ENCODE data around the gene PNMA8C. TPM values are rescaled to one million over a fixed set of nuclear protein-coding genes. Genes with fewer than 3 reads are reported as not detected.
A peak's percentile ranks its signal among the peaks of the same experiment; 100 is the strongest.

PNMA8C gene
- total and polyA plus RNA-seq, 7 donors, result 0.01 TPM; not detected in 6

- H3K4me1 ChIP-seq, result no peaks in the 10 kb centered on the region
- intact Hi-C loops (cut with DNase I), result no loop called here
- TF ChIP-seq CTCF (IDR thresholded peaks at IDR 0.05), result no peak
- peak; percentile 71 to 83 (median 78) for ATAC-seq
- 11 to 21% (median 11%) methylated on average over 42 to 46 of the region's 46 CpGs for WGBS, 3 donors
- H3K4me3 ChIP-seq, result peak within 1 kb of the TSS; percentile 57
- H3K27me3 ChIP-seq (ENCODE audit: insufficient read depth in 3 of 3, low read length in 2 of 3), result peaks cover 0 to 83% (median 29%) of the 10 kb centered on the region in 3 donors
- peak; percentile 75 to 83 for DNase-seq
- no peaks in the 10 kb centered on the region for H3K9me3 ChIP-seq
- peak within 1 kb of the TSS; percentile 16 for H3K27ac ChIP-seq
- no peaks in the 10 kb centered on the region for H3K36me3 ChIP-seq (ENCODE audit: insufficient read depth in 1 of 2, low read depth in 1 of 2)
Observed at GRCh38 chr19:46413262-46414031, 15.3 kb downstream of the PNMA8C start, which contains the start of gene CCDC8. CCDC8 (minus strand) TSS chr19:46413564; CDS start chr19:46412810, 754 bp downstream.

- H3K27me3 ChIP-seq (ENCODE audit: insufficient read depth in 3 of 3, low read length in 2 of 3), result peaks cover 0 to 81% (median 34%) of the 10 kb centered on the region in 3 donors
- TF ChIP-seq CTCF (IDR thresholded peaks at IDR 0.05), result no peak
- H3K36me3 ChIP-seq (ENCODE audit: insufficient read depth in 1 of 2, low read depth in 1 of 2), result no peaks in the 10 kb centered on the region
- intact Hi-C loops (cut with DNase I), result no loop called here
- WGBS, 3 donors, result 4 to 14% (median 8%) methylated on average over 29 of the region's 29 CpGs
- peak overlapping the region; percentile 57 for H3K4me3 ChIP-seq
- no peaks in the 10 kb centered on the region for H3K4me1 ChIP-seq
- no peak for DNase-seq
- no peaks in the 10 kb centered on the region for H3K9me3 ChIP-seq
- peak overlapping the region; percentile 16 for H3K27ac ChIP-seq
- peak in 1 of 4 donors; percentile 7 for ATAC-seq
Observed at GRCh38 chr19:46412650-46413261, 16.0 kb downstream of the PNMA8C start.

GRCh38 chr19:46411925-46412649 is 16.6 kb downstream of the PNMA8C start:
- Histone ChIP-seq H3K27me3 (ENCODE audit: insufficient read depth in 3 of 3, low read length in 2 of 3) (peaks cover 0 to 83% (median 35%) of the 10 kb centered on the region in 3 donors), H3K36me3 (ENCODE audit: insufficient read depth in 1 of 2, low read depth in 1 of 2) (no peaks in the 10 kb centered on the region), H3K4me1 (no peaks in the 10 kb centered on the region), H3K4me3 (peak overlapping the region; percentile 57), H3K27ac (no peak overlapping the region), H3K9me3 (no peaks in the 10 kb centered on the region)
- 15 to 26% (median 18%) methylated on average over 47 to 54 of the region's 54 CpGs for WGBS, 3 donors
- ATAC-seq (no peak), DNase-seq (peak in 1 of 2 donors; percentile 20)
- TF ChIP-seq CTCF (IDR thresholded peaks at IDR 0.05), result no peak
- intact Hi-C loops (cut with DNase I), result no loop called here

GRCh38 chr19:46411088-46411924 is 17.4 kb downstream of the PNMA8C start:
- Histone ChIP-seq H3K9me3 (no peaks in the 10 kb centered on the region), H3K4me1 (no peaks in the 10 kb centered on the region)
- intact Hi-C loops (cut with DNase I), result no loop called here

More at GRCh38 chr19:46411088-46411924, 17.4 kb downstream of the PNMA8C start:
- no peak for TF ChIP-seq CTCF (IDR thresholded peaks at IDR 0.05)
- Histone ChIP-seq H3K27me3 (ENCODE audit: insufficient read depth in 3 of 3, low read length in 2 of 3) (peaks cover 0 to 83% (median 35%) of the 10 kb centered on the region in 3 donors), H3K36me3 (ENCODE audit: insufficient read depth in 1 of 2, low read depth in 1 of 2) (no peaks in the 10 kb centered on the region), H3K27ac (no peak overlapping the region), H3K4me3 (peak overlapping the region; percentile 57)
- ATAC-seq (no peak), DNase-seq (no peak)
- WGBS, 3 donors, result 49 to 74% (median 55%) methylated on average over 13 of the region's 13 CpGs
